K562 (cell line): ENCODE data around the gene ILKAP. TPM values are rescaled to one million over a fixed set of nuclear protein-coding genes. Genes with fewer than 3 reads are reported as not detected.

ENCODE experiments used
- ATAC-seq: fragments of 200-7000 bp; cut with Tn5 transposase; 3 replicates; pipeline ENCODE4 v1.9.1; 2020; ENCODE audit warnings: moderate library complexity
- BruUV-seq: library from RNA; stranded (reverse); fragments of 400-500 nt; replicated peaks from 2 replicates; lab custom pipeline; 2021; lab: Mats Ljungman, UMichigan
- CTCF ChIA-PET: fragments of 300-600 bp; formaldehyde crosslinking; extraction: SDS; loops from one replicate; lab custom pipeline; 2021; ENCODE audit warnings: low intra/inter-chr PET ratio; lab: Yijun Ruan, JAX
- POLR2A ChIA-PET: fragments of 300-600, 350-650 bp; sonication (Branson Sonifier 250); formaldehyde crosslinking; extraction: SDS; loops from one replicate; lab custom pipeline; 2021; ENCODE audit warnings: antibody characterized with exemption, inconsistent platforms; lab: Yijun Ruan, JAX
- DNase-seq, 4 experiments: peaks; one replicate each; pipeline versions ENCODE4 v3.0.0 to v3.0.0-alpha.2; 2011 to 2018; ENCODE audit warnings: low spot score in 3 of 4, mixed read lengths in 3 of 4; ENCODE audit errors: extremely low read depth in 1 of 4
- FAIRE-seq: peaks from 2 replicates; lab custom pipeline; 2011; peaks lifted over from hg19 to GRCh38; lab: Jason Lieb, UNC
- H2AFZ ChIP-seq: 2 replicates; pipeline ENCODE4 v1.6.0; 2011; ENCODE audit warnings: low read depth, low read length, control low read depth, inconsistent platforms
- H3K27ac ChIP-seq: fragments of 200-600 bp; 3 replicates; pipeline ENCODE4 v1.8.0; 2011; ENCODE audit warnings: low read depth, mild to moderate bottlenecking, control low read depth, inconsistent platforms, low read length, moderate library complexity, mixed read lengths; ENCODE audit errors: extremely low read depth
- H3K27me3 ChIP-seq, 2 experiments: fragments of 300-600 bp in 1 of 2; 2 replicates in 1 of 2; 3 replicates in 1 of 2; pipeline versions ENCODE4 v1.6.0 to v1.8.0; 2011; ENCODE audit warnings: inconsistent platforms in 2 of 2, low read length in 2 of 2, mild to moderate bottlenecking in 1 of 2, mixed read lengths in 1 of 2, moderate library complexity in 1 of 2; ENCODE audit not compliant: control insufficient read depth in 2 of 2, insufficient read depth in 2 of 2
- H3K36me3 ChIP-seq: fragments of 300-600 bp; 3 replicates; pipeline ENCODE4 v1.8.0; 2011; ENCODE audit warnings: mild to moderate bottlenecking, low read length, inconsistent platforms; ENCODE audit not compliant: control insufficient read depth, insufficient read depth
- H3K4me1 ChIP-seq, 2 experiments: fragments of 200-600 bp in 1 of 2; replicated peaks in 1 of 2; 2 replicates in 1 of 2; 3 replicates in 1 of 2; pipeline versions ENCODE4 v1.5.1 to v1.8.0; 2011; ENCODE audit warnings: inconsistent platforms in 2 of 2, low read length in 2 of 2, mild to moderate bottlenecking in 1 of 2, mixed read lengths in 1 of 2, moderate library complexity in 1 of 2; ENCODE audit not compliant: control insufficient read depth in 2 of 2, insufficient read depth in 2 of 2
- H3K4me2 ChIP-seq: 2 replicates; pipeline ENCODE4 v1.6.1; 2011; ENCODE audit warnings: low read length, control low read depth, inconsistent platforms, mixed read lengths; ENCODE audit not compliant: insufficient read depth
- H3K4me3 ChIP-seq: fragments of 200-600 bp; sonication (generic), shearing (Covaris generic); 2 replicates; pipeline ENCODE4 v1.5.1; 2016; ENCODE audit warnings: control low read depth, inconsistent platforms
- H3K79me2 ChIP-seq: fragments of 200-600 bp; 3 replicates; pipeline ENCODE4 v1.8.0; 2011; ENCODE audit warnings: low read length, inconsistent platforms; ENCODE audit not compliant: control insufficient read depth, insufficient read depth
- H3K9ac ChIP-seq, 2 experiments: 2 replicates each; pipeline versions ENCODE4 v1.6.0 to v1.6.1; 2011; ENCODE audit warnings: low read depth in 2 of 2, low read length in 2 of 2, control low read depth in 1 of 2, inconsistent platforms in 1 of 2, mild to moderate bottlenecking in 1 of 2, mixed read lengths in 1 of 2; ENCODE audit not compliant: insufficient read depth in 1 of 2
- H3K9me1 ChIP-seq: one replicate; pipeline ENCODE4 v1.6.0; 2011; ENCODE audit warnings: inconsistent platforms, mild to moderate bottlenecking, low read length, moderate library complexity; ENCODE audit not compliant: control insufficient read depth, insufficient read depth
- H3K9me3 ChIP-seq: replicated peaks from 2 replicates; pipeline ENCODE4 v1.5.1; 2011; ENCODE audit warnings: low read depth, low read length, inconsistent platforms; ENCODE audit not compliant: control insufficient read depth, insufficient read depth
- H4K20me1 ChIP-seq: replicated peaks from 2 replicates; pipeline ENCODE4 v1.6.1; 2011; ENCODE audit warnings: low read length, inconsistent platforms, mixed read lengths; ENCODE audit not compliant: control insufficient read depth, insufficient read depth
- CBFA2T2 ChIP-seq: fragments of 450-650 bp; conservative IDR thresholded peaks from 2 replicates; pipeline ENCODE4 v1.6.1; 2017; ENCODE audit warnings: mild to moderate bottlenecking
- CSDE1 ChIP-seq, 2 experiments: fragments of 450-650 bp; IDR thresholded peaks; 2 replicates each; pipeline ENCODE4 v1.6.1; 2016; ENCODE audit warnings: mild to moderate bottlenecking in 1 of 2
- HLTF ChIP-seq: fragments of 450-650 bp; IDR thresholded peaks from 2 replicates; pipeline ENCODE4 v1.6.1; 2016
- MYNN ChIP-seq, 2 experiments: sonication (generic); formaldehyde crosslinking in 1 of 2; IDR thresholded peaks; 2 replicates each; pipeline versions ENCODE4 v1.5.0 to v1.6.1; 2016 to 2020; ENCODE audit warnings: antibody characterized with exemption in 1 of 2, missing genetic modification reagents in 1 of 2
- NCOA4 ChIP-seq: fragments of 450-650 bp; IDR thresholded peaks from 2 replicates; pipeline ENCODE4 v1.6.1; 2018; ENCODE audit warnings: mild to moderate bottlenecking; ENCODE audit not compliant: partially characterized antibody
- NR4A1 ChIP-seq, 2 experiments: fragments of 250-450 bp in 1 of 2; fragments of 450-650 bp in 1 of 2; sonication (Bioruptor Pico) in 1 of 2; IDR thresholded peaks; 2 replicates each; pipeline versions ENCODE4 v1.4.0 to v1.6.1; 2016 to 2020; ENCODE audit warnings: mild to moderate bottlenecking in 2 of 2, missing compliant biosample characterization in 1 of 2, missing genetic modification characterization in 1 of 2, moderate library complexity in 1 of 2
- PTBP1 ChIP-seq: fragments of 200-400 bp; formaldehyde crosslinking; IDR thresholded peaks from 2 replicates; pipeline ENCODE4 v1.6.1; 2017; ENCODE audit warnings: low read depth, low read length
- RFX1 ChIP-seq: fragments of 450-650 bp; IDR thresholded peaks from 2 replicates; pipeline ENCODE4 v1.6.1; 2016; ENCODE audit warnings: mild to moderate bottlenecking, moderate library complexity
- ZNF668 ChIP-seq: fragments of 250-450 bp; sonication (Bioruptor Pico); IDR thresholded peaks from 2 replicates; pipeline ENCODE4 v1.8.0; 2022; ENCODE audit warnings: mild to moderate bottlenecking, inconsistent platforms
- WGBS: fragments of 100-300 bp; shearing (Covaris generic); methylation state at CpG from one replicate; pipeline ENCODE4 v1.1.6; 2016; ENCODE audit warnings: low coverage, mixed read lengths; ENCODE audit not compliant: insufficient coverage; ENCODE audit errors: missing lambda C conversion rate; 5-methylcytosine and 5-hydroxymethylcytosine counted together
- in situ Hi-C: fragments of 300-500 bp; cut with MboI; formaldehyde crosslinking; loops from 4 replicates; pipeline ENCODE4 v1.15.0; 2018; ENCODE audit warnings: inconsistent platforms, mixed read lengths
- intact Hi-C: fragments of 100-400 bp; cut with micrococcal nuclease; formaldehyde crosslinking; loops from 2 replicates; pipeline ENCODE4 v1.14.2; 2022
- polyA plus RNA-seq, 8 experiments: library from polyadenylated mRNA; depleted of rRNA in 4 of 8; stranded (reverse) in 5 of 8; unstranded in 3 of 8; fragments of >200 nt; fragmentation: Nextera tagmentation in 2 of 8; fragmentation: Illumina TruSeq in 1 of 8; extraction: Ambion mirVana in 2 of 8; extraction: Trizol in 1 of 8; gene quantifications; 2 replicates each; pipeline versions ENCODE4 v1.2.1 to v1.2.3, GENCODE V29; 2011 to 2014; ENCODE audit warnings: inconsistent platforms in 1 of 8, missing spikeins in 1 of 8
- total RNA-seq, 7 experiments: library from RNA; depleted of rRNA in 6 of 7; stranded (reverse); fragments of >200 nt in 6 of 7; fragmentation: Illumina TruSeq in 2 of 7; extraction: Trizol in 2 of 7; gene quantifications; 2 replicates each; pipeline versions ENCODE4 v1.2.1 to v1.2.3, GENCODE V29; 2011 to 2021; ENCODE audit warnings: low replicate concordance in 1 of 7
- TF ChIP-seq, protein P1 (sequence below): fragments of 450-650 bp; conservative IDR thresholded peaks from 2 replicates; pipeline ENCODE4 v1.6.1; 2016; ENCODE audit warnings: missing genetic modification characterization, low read depth, mild to moderate bottlenecking, missing compliant biosample characterization, moderate library complexity

Gene ILKAP
- total and polyA plus RNA-seq, 9 of the 15 experiments (the other 6 are each of a cell fraction or from before 2014, with no cell fraction given): 3.1 to 43.9 (median 20.7) TPM

DNA sequence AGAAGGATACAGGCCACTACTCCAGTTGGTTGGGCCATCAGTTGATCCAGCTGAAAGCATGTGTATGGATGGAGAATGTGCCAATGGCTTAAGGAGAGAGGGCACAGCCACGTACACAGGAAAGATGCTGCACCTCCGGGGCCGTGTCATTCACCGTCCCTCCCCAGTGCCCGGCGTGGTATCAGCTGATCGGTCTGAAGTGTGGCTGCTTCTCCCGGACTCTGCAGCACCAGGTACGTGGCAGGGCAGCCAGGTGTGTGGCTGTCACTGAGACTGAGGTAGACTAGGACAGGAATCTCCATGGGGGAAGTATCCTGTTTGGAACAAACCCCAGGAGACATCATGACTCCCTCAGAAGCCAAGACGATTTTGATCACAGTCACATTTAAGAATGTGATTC lies 48.9 kb downstream of the ILKAP start:
- WGBS: 68% methylated on average over 8 of the region's 10 CpGs
- H3K27me3 ChIP-seq: no peaks in the 10 kb centered on the region
- no peaks in the 10 kb centered on the region for H4K20me1 ChIP-seq
- H3K9ac ChIP-seq: no peak overlapping the region
- no peaks in the 10 kb centered on the region for H3K79me2 ChIP-seq
- no TSS peak for BruUV-seq
- ChIA-PET POLR2A (no interaction called here), CTCF (no interaction called here)
- no peak overlapping the region for H3K4me3 ChIP-seq
- ATAC-seq: no peak
- no peak overlapping the region for H3K4me2 ChIP-seq
- peaks cover 0 to 42% of the 10 kb centered on the region in 2 experiments; a peak in 2 of 5 replicates for H3K4me1 ChIP-seq
- in situ Hi-C loops: no loop called here
- FAIRE-seq: no peak
- DNase-seq: no peak
- no peak overlapping the region for H3K27ac ChIP-seq
- TF ChIP-seq PTBP1 (no peak), CBFA2T2 (no peak), RFX1 (no peak), MYNN (IDR thresholded peaks at IDR 0.05) (no peak), MYNN (CRISPR knock-in tag; IDR thresholded peaks at IDR 0.05) (no peak), ZNF668 (no peak), NR4A1 (CRISPR knock-in tag; IDR thresholded peaks at IDR 0.05) (no peak), NR4A1 (tag; IDR thresholded peaks at IDR 0.05) (no peak), HLTF (no peak), NCOA4 (no peak), CSDE1 (IDR thresholded peaks at IDR 0.05) (no peak)
- TF ChIP-seq, protein P1, sequence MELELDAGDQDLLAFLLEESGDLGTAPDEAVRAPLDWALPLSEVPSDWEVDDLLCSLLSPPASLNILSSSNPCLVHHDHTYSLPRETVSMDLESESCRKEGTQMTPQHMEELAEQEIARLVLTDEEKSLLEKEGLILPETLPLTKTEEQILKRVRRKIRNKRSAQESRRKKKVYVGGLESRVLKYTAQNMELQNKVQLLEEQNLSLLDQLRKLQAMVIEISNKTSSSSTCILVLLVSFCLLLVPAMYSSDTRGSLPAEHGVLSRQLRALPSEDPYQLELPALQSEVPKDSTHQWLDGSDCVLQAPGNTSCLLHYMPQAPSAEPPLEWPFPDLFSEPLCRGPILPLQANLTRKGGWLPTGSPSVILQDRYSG: no peak
- intact Hi-C loops: no loop called here
- no peaks in the 10 kb centered on the region for H3K36me3 ChIP-seq
- H3K9me3 ChIP-seq: no peaks in the 10 kb centered on the region
- no peaks in the 10 kb centered on the region for H3K9me1 ChIP-seq
- no peak overlapping the region for H2AFZ ChIP-seq
